ENCODE measurements around the gene ITGAL. TPM values are rescaled to one million over a fixed set of nuclear protein-coding genes. Genes with fewer than 3 reads are reported as not detected.
"Not testable (repeated sequence)": the region's sequence is repeated elsewhere in the genome, so short reads cannot be mapped to it uniquely, and the experiment has no call there.

ITGAL gene
- total RNA-seq, 2 experiments from 2014 or later, result 40.2 to 140 TPM

DNA sequence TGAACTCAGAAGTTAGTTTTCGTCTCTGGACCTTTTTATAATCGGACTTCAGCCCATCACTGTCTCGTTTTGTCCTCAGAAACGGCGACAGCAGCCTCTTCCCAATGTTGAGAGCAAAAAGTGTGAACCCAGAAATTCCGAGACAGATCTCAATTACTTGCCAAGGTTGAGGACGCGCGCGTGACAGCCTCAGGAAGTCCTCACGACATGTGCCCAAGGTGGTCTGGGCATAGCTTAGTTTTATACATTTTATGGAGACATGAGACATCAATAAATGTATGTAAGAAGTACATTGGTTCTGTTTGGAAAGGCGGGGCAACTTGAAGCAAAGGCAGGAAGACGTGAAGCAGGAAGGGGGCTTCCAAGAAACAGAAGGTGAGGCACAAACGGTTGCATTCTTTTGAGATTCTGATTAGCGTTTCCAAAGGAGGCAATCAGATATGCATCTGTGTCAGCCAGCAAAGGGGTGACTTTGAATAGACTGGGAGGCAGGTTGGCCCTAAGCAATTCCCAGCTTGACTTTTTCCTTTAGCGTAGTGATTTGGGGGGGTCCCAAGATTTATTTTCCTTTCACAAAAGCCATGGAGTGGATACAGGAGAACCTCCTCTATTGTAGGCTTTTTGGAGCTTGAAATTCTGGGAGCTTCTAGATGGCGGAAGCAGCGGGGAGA, 62.7 kb downstream of the ITGAL start:
- Histone ChIP-seq H3K4me1 (ENCODE audit: insufficient read depth, low read length, poor library complexity, severe bottlenecking) (peaks cover 39% of the 10 kb centered on the region), H3K4me2 (ENCODE audit: low read length) (peak overlapping the region; percentile 89), H3K36me3 (ENCODE audit: insufficient read depth, low read length) (peaks cover 21% of the 10 kb centered on the region), H4K20me1 (ENCODE audit: insufficient read depth, low read length) (no peaks in the 10 kb centered on the region), H2AFZ (ENCODE audit: low read length) (peak overlapping the region; percentile 51), H3K79me2 (ENCODE audit: insufficient read depth, low read depth, low read length) (peaks cover 28% of the 10 kb centered on the region; the same call in 1 of the 2 replicates), H3K9me2 (ENCODE audit: insufficient read depth, low read length) (no peaks in the 10 kb centered on the region), H3K27ac (ENCODE audit: low read depth, low read length, poor library complexity, severe bottlenecking) (peak overlapping the region; percentile 82), H3K4me3 (ENCODE audit: low read depth, low read length, poor library complexity, severe bottlenecking) (peak overlapping the region; percentile 75), H3K9me3 (ENCODE audit: low read length) (no peaks in the 10 kb centered on the region)
- peak; percentile 59 for DNase-seq (ENCODE audit: low spot score)
- intact Hi-C loops (cut with micrococcal nuclease; ENCODE audit: unreplicated experiment), result loop anchor here (1.0 to 2.0 kb wide), 4 partner anchors 23 to 105 kb away; partner anchors contain the start of genes DCTPP1, ITGAL and ZNF764
- ChIA-PET POLR2A (interaction anchor here (0.6 to 4.6 kb wide), 12 partner anchors 22 to 106 kb away, joined by 3 to 54 read pairs (median 4); partner anchors contain the start of genes DCTPP1, ZNF689 and ZNF764), CTCF (ENCODE audit: unreplicated experiment) (interaction anchor here (0.5 to 1.8 kb wide), 7 partner anchors 22 to 414 kb away, joined by 3 to 19 read pairs (median 4); no protein-coding TSS in a partner anchor)
- TF ChIP-seq, protein P1, sequence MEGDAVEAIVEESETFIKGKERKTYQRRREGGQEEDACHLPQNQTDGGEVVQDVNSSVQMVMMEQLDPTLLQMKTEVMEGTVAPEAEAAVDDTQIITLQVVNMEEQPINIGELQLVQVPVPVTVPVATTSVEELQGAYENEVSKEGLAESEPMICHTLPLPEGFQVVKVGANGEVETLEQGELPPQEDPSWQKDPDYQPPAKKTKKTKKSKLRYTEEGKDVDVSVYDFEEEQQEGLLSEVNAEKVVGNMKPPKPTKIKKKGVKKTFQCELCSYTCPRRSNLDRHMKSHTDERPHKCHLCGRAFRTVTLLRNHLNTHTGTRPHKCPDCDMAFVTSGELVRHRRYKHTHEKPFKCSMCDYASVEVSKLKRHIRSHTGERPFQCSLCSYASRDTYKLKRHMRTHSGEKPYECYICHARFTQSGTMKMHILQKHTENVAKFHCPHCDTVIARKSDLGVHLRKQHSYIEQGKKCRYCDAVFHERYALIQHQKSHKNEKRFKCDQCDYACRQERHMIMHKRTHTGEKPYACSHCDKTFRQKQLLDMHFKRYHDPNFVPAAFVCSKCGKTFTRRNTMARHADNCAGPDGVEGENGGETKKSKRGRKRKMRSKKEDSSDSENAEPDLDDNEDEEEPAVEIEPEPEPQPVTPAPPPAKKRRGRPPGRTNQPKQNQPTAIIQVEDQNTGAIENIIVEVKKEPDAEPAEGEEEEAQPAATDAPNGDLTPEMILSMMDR (conservative IDR thresholded peaks at IDR 0.05; ENCODE audit: low read length), result no peak
- TF ChIP-seq EZH2phosphoT487 (IDR thresholded peaks at IDR 0.05; ENCODE audit: borderline replicate concordance, low read depth, low read length), result no peak
- TSS peak; percentile 96 for BruUV-seq (replicated peaks)

DNA sequence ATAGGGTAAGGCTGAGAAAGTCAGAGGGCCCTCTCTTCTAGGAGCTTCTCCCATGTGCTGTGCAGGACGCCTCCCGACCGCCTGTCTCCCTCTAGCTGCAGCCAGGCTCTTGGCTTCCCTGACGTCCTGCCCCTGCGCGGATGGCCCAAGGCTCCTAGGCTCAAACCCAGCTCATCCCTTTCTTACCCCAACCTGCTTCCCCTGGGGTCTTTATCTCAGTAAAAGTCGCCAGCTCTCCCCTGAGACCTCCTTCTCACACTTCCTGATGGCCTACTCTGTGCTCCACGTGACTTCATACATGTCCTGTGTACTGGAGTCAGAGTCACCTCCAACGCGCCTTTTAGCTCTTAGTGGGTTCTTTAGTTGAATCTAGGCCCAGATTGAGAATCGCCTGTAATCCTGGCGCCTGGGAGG, 63.2 kb downstream of the ITGAL start:
- Histone ChIP-seq H3K79me2 (ENCODE audit: insufficient read depth, low read depth, low read length) (peaks cover 28% of the 10 kb centered on the region; the same call in 1 of the 2 replicates), H3K9me3 (ENCODE audit: low read length) (no peaks in the 10 kb centered on the region), H3K4me1 (ENCODE audit: insufficient read depth, low read length, poor library complexity, severe bottlenecking) (peaks cover 39% of the 10 kb centered on the region), H3K4me2 (ENCODE audit: low read length) (peak overlapping the region; percentile 89), H2AFZ (ENCODE audit: low read length) (peak overlapping the region; percentile 51; the same call in 1 of the 2 replicates), H3K27ac (ENCODE audit: low read depth, low read length, poor library complexity, severe bottlenecking) (peak overlapping the region; percentile 82), H3K36me3 (ENCODE audit: insufficient read depth, low read length) (peaks cover 19% of the 10 kb centered on the region), H3K9me2 (ENCODE audit: insufficient read depth, low read length) (no peaks in the 10 kb centered on the region), H4K20me1 (ENCODE audit: insufficient read depth, low read length) (no peaks in the 10 kb centered on the region), H3K4me3 (ENCODE audit: low read depth, low read length, poor library complexity, severe bottlenecking) (peak overlapping the region; percentile 75)
- ChIA-PET CTCF (ENCODE audit: unreplicated experiment) (interaction anchor here (0.5 to 1.8 kb wide), 6 partner anchors 22 to 414 kb away, joined by 3 to 19 read pairs (median 4); no protein-coding TSS in a partner anchor), POLR2A (interaction anchor here (0.5 to 4.6 kb wide), 11 partner anchors 22 to 106 kb away, joined by 3 to 54 read pairs (median 4); partner anchors contain the start of genes DCTPP1, ZNF689 and ZNF764)
- BruUV-seq (replicated peaks), result no TSS peak
- peak; percentile 82 for DNase-seq (ENCODE audit: low spot score)
- intact Hi-C loops (cut with micrococcal nuclease; ENCODE audit: unreplicated experiment), result loop anchor here (1.0 to 2.0 kb wide), 4 partner anchors 23 to 105 kb away; partner anchors contain the start of genes DCTPP1, ITGAL and ZNF764
- no peak for TF ChIP-seq EZH2phosphoT487 (IDR thresholded peaks at IDR 0.05; ENCODE audit: borderline replicate concordance, low read depth, low read length)
- TF ChIP-seq, protein P1 (conservative IDR thresholded peaks at IDR 0.05; ENCODE audit: low read length), result peak; percentile 76

DNA sequence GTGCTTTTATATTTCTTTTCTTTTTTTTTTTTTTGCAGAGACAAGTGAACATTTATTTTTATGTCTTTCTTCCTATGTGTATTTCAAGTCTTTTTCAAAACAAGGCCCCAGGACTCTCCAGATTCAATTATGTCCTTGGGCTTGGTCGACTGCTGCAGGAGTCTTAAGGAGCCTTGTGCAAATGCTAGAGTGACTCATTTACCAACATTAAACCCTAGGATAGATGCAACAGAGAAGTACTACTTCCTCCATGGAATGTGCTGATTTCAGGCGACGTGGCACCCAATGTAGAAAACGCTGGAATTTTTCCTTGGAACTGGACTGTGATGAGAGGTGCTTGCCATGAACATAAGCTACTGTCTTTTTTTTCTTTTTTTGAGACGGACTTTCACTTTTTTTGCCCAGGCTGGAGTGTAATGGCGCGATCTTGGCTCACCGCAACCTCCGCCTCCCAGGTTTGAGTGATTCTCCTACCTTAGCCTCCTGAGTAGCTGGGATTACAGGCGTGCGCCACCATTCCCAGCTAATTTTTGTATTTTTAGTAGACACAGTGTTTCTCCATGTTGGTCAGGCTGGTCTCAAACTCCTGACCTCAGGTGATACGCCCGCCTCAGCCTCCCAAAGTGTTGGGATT, 64.0 kb downstream of the ITGAL start:
- DNase-seq (ENCODE audit: low spot score); BruUV-seq (replicated peaks); H3K9me2 ChIP-seq (ENCODE audit: insufficient read depth, low read length); H4K20me1 ChIP-seq (ENCODE audit: insufficient read depth, low read length); H3K9me3 ChIP-seq (ENCODE audit: low read length); intact Hi-C loops (cut with micrococcal nuclease; ENCODE audit: unreplicated experiment): not testable (repeated sequence)
- H3K79me2 ChIP-seq (ENCODE audit: insufficient read depth, low read depth, low read length), result peaks cover 28% of the 10 kb centered on the region; the same call in 1 of the 2 replicates
- H2AFZ ChIP-seq (ENCODE audit: low read length), result peak overlapping the region; percentile 51; the same call in 1 of the 2 replicates
- H3K36me3 ChIP-seq (ENCODE audit: insufficient read depth, low read length), result peaks cover 12% of the 10 kb centered on the region; the same call in 1 of the 2 replicates
- H3K4me1 ChIP-seq (ENCODE audit: insufficient read depth, low read length, poor library complexity, severe bottlenecking), result peaks cover 39% of the 10 kb centered on the region
- peak overlapping the region; percentile 75 for H3K4me3 ChIP-seq (ENCODE audit: low read depth, low read length, poor library complexity, severe bottlenecking)
- POLR2A ChIA-PET, result interaction anchor here (0.5 to 4.6 kb wide), 4 partner anchors 21 to 107 kb away, joined by 4 to 54 read pairs (median 6); partner anchors contain the start of genes DCTPP1 and ZNF764
- H3K4me2 ChIP-seq (ENCODE audit: low read length), result peak overlapping the region; percentile 89
- CTCF ChIA-PET (ENCODE audit: unreplicated experiment), result interaction anchor here (1.8 kb wide), 1 partner anchor 21 kb away, joined by 6 read pairs; no protein-coding TSS in a partner anchor
- H3K27ac ChIP-seq (ENCODE audit: low read depth, low read length, poor library complexity, severe bottlenecking), result peak overlapping the region; percentile 82

All from OCI-LY7 (cell line).